Nephron progenitor cell (in vitro differentiated cells): ENCODE results near the gene CYP27A1.

Source experiments
- DNase-seq: peaks from one replicate; pipeline ENCODE4 v3.0.0; 2021
- H3K27ac Mint-ChIP-seq: 2 replicates; pipeline ENCODE4 v1.8.0; 2021; ENCODE audit warnings: mild to moderate bottlenecking, moderate library complexity, mixed read lengths
- H3K27me3 Mint-ChIP-seq: 2 replicates; pipeline ENCODE4 v1.8.0; 2021; ENCODE audit warnings: mild to moderate bottlenecking, low read depth, mixed read lengths; ENCODE audit not compliant: poor library complexity
- H3K36me3 Mint-ChIP-seq: 2 replicates; pipeline ENCODE4 v1.8.0; 2021; ENCODE audit warnings: low read depth, mixed read lengths
- H3K4me1 Mint-ChIP-seq: 2 replicates; pipeline ENCODE4 v1.8.0; 2021; ENCODE audit warnings: mixed read lengths
- H3K4me3 Mint-ChIP-seq: 2 replicates; pipeline ENCODE4 v1.8.0; 2021; ENCODE audit warnings: mild to moderate bottlenecking, moderate library complexity, mixed read lengths
- H3K9me3 Mint-ChIP-seq: 2 replicates; pipeline ENCODE4 v1.8.0; 2021; ENCODE audit warnings: mild to moderate bottlenecking, moderate library complexity, mixed read lengths
- TF ChIP-seq, protein P1 (sequence below): fragments of 200-600 bp; sonication (generic); IDR thresholded peaks from 2 replicates; pipeline ENCODE4 v1.5.0; 2021; ENCODE audit warnings: antibody characterized with exemption

Gene CYP27A1

DNA sequence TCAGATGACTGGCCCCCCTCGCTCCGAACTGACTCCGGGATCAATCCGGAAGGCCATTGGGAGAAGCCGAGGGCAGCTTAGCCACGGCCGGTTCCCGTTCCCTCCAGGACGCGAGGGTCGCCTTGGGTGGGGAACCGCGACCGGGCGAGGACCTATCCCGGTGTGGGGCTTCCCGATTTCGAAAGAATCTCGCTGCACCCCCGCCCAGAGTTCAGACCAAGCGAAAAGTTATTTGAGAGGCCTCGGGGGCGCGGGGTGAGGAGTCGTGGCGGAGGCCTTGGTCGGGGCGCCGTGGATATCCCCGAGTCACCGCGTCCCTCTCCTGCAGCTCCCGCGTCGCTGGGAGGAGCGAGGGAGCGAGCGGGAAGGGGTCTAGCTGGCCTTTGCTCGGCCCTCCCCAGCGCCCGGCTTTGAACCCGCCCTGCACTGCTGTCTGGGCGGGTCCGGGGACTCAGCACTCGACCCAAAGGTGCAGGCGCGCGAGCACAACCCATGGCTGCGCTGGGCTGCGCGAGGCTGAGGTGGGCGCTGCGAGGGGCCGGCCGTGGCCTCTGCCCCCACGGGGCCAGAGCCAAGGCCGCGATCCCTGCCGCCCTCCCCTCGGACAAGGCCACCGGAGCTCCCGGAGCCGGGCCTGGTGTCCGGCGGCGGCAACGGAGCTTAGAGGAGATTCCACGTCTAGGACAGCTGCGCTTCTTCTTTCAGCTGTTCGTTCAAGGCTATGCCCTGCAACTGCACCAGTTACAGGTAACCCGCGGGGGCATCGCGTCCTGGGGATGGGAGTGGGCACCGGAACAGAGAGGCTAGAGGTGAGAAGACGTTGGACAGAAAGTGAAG lies at the start of gene CYP27A1:
Gene CYP27A1, plus strand, starts transcription at position 457 of the 837 bp plus-strand sequence. Its CDS starts 36 bp downstream, at position 493.
- DNase-seq: peak; percentile 59
- no peak within 1 kb of the TSS for H3K27ac Mint-ChIP-seq
- H3K4me3 Mint-ChIP-seq: peak within 1 kb of the TSS; percentile 85
- peaks cover 45% of the 10 kb centered on the region for H3K27me3 Mint-ChIP-seq
- peaks cover 18% of the 10 kb centered on the region for H3K4me1 Mint-ChIP-seq
- peaks cover 9% of the 10 kb centered on the region for H3K9me3 Mint-ChIP-seq
- TF ChIP-seq, protein P1, sequence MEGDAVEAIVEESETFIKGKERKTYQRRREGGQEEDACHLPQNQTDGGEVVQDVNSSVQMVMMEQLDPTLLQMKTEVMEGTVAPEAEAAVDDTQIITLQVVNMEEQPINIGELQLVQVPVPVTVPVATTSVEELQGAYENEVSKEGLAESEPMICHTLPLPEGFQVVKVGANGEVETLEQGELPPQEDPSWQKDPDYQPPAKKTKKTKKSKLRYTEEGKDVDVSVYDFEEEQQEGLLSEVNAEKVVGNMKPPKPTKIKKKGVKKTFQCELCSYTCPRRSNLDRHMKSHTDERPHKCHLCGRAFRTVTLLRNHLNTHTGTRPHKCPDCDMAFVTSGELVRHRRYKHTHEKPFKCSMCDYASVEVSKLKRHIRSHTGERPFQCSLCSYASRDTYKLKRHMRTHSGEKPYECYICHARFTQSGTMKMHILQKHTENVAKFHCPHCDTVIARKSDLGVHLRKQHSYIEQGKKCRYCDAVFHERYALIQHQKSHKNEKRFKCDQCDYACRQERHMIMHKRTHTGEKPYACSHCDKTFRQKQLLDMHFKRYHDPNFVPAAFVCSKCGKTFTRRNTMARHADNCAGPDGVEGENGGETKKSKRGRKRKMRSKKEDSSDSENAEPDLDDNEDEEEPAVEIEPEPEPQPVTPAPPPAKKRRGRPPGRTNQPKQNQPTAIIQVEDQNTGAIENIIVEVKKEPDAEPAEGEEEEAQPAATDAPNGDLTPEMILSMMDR: no peak
- peaks cover 24% of the 10 kb centered on the region for H3K36me3 Mint-ChIP-seq

DNA sequence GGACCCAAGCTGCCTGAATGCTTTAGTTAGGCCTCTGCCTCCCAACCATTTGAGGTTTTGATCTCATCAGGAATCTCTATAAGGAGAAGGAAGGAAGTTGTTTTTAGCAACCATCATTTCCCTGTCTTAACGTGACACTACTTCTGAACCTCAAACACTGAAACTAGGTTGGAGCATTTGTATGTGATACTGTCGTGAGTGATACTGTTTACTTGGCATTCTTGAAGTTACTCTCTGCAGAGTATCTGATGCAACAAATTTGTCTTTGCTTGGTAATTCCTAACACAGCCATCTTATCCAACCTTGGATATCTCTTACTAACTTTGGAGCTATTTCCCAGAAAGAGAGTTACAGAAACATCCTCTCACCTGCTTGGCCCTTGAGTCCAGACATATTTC lies 49.2 kb upstream of the CYP27A1 start:
- no peak overlapping the region for H3K27ac Mint-ChIP-seq
- peaks cover 18% of the 10 kb centered on the region for H3K9me3 Mint-ChIP-seq
- TF ChIP-seq, protein P1: no peak
- peaks cover 33% of the 10 kb centered on the region for H3K36me3 Mint-ChIP-seq
- no peak for DNase-seq
- H3K27me3 Mint-ChIP-seq: no peaks in the 10 kb centered on the region
- H3K4me3 Mint-ChIP-seq: no peak overlapping the region
- H3K4me1 Mint-ChIP-seq: peaks cover 6% of the 10 kb centered on the region

DNA sequence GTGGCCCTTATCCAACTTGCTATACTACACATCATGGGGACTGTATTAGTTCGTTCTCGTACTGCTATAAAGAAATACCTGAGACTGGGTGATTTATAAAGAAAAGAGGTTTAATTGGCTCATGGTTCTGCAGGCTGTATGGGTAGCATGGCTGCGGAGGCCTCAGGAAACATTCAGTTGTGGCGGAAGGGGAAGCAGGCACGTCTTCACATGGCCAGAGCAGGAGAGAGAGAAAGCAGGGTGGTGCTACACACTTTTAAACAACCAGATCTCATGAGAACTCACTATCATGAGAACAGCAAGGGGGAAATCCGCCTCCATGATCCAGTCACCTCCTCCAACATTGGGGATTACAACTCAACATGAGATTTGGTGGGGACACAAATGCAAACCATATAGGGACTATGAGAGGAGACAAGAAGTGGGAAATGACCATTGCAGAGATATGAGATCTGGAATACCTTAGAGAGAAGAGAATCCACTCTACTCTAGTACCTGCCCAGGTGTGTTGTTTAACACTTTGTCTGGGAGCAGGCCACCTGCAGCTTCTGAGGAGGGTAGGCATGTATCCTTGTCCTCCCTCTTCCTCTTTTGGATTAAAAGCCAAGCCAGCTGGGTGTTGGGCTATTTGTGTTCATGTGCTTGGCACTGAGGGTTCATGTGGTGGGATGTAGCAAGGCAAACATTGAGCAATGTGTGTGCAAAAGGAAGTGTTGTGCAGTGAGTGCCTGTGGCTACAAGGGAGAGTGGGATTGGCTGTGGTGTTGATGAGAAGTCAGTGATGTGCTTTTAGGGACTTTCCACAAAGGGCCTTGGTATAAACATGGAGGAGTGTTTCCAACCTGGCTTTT lies 48.6 kb upstream of the CYP27A1 start:
- peak overlapping the region; percentile 60 for H3K27ac Mint-ChIP-seq
- no peaks in the 10 kb centered on the region for H3K27me3 Mint-ChIP-seq
- H3K36me3 Mint-ChIP-seq: peaks cover 33% of the 10 kb centered on the region
- peaks cover 12% of the 10 kb centered on the region for H3K9me3 Mint-ChIP-seq
- no peak overlapping the region for H3K4me3 Mint-ChIP-seq
- peaks cover 6% of the 10 kb centered on the region for H3K4me1 Mint-ChIP-seq
- no peak for DNase-seq
- TF ChIP-seq, protein P1: no peak

- Mint-ChIP-seq H3K4me1 (peaks cover 6% of the 10 kb centered on the region), H3K4me3 (no peak overlapping the region), H3K27ac (peak overlapping the region; percentile 7), H3K9me3 (peaks cover 5% of the 10 kb centered on the region), H3K36me3 (peaks cover 33% of the 10 kb centered on the region), H3K27me3 (no peaks in the 10 kb centered on the region)
- DNase-seq: no peak
- TF ChIP-seq, protein P1: no peak
These were observed 47.6 kb upstream of the CYP27A1 start for GRCh38 chr2:218734190-218734975.

DNA sequence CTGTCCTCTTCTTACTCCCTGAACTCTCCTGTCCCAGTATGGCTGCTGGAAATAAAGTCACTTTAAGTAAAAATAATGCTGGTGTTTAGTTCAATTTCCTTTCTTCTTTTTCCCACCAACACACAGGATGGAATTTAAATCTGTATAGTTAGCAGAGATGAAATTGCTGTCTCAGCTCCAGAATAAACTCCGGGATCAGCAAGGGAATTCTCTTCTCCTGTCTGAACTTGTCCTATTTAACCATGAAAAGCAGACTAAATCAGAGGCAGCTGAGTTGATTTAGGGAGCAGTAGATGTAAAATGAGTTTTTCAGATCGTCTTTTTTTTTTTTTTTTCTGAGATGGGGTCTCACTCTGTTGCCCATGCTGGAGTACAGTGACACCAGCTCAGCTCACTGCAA lies 45.4 kb upstream of the CYP27A1 start:
- TF ChIP-seq, protein P1: no peak
- no peak for DNase-seq
- H3K27me3 Mint-ChIP-seq: no peaks in the 10 kb centered on the region
- H3K4me1 Mint-ChIP-seq: peaks cover 3% of the 10 kb centered on the region
- peaks cover 35% of the 10 kb centered on the region for H3K36me3 Mint-ChIP-seq
- H3K9me3 Mint-ChIP-seq: no peaks in the 10 kb centered on the region
- peak overlapping the region; percentile 34 for H3K27ac Mint-ChIP-seq
- H3K4me3 Mint-ChIP-seq: no peak overlapping the region
